Ovary (tissue), 9 donors: ENCODE measurements around the gene ASH1L. TPM values are rescaled to one million over a fixed set of nuclear protein-coding genes. Genes with fewer than 3 reads are reported as not detected.

Experiments used
- DNase-seq, 5 donors: peaks; one replicate each; pipeline ENCODE4 v3.0.0-alpha.2; 2019 to 2020
- H3K27ac ChIP-seq, 2 donors: fragments of 200-600 bp; one replicate each; pipeline versions ENCODE4 v1.5.1 to v1.8.0; 2019 to 2022
- H3K27me3 ChIP-seq: fragments of 200-600 bp; one replicate; pipeline ENCODE4 v1.8.0; 2022
- H3K36me3 ChIP-seq: fragments of 200-600 bp; sonication (generic); one replicate; pipeline ENCODE4 v1.5.1; 2019
- H3K4me1 ChIP-seq: one replicate; pipeline ENCODE4 v1.8.1; 2013; ENCODE audit warnings: mild to moderate bottlenecking, moderate library complexity; ENCODE audit not compliant: insufficient read depth
- H3K4me3 ChIP-seq: fragments of 200-600 bp; sonication (generic); one replicate; pipeline ENCODE4 v1.5.1; 2017
- H3K9me3 ChIP-seq, 2 donors: fragments of 200-600 bp in 1 of 2; sonication (generic) in 1 of 2; one replicate each; pipeline versions ENCODE4 v1.5.1 to v1.8.1; 2013 to 2019; ENCODE audit warnings: mild to moderate bottlenecking in 1 of 2, moderate library complexity in 1 of 2
- CTCF ChIP-seq, 3 donors: fragments of 450-650 bp in 2 of 3; fragments of 200-600 bp in 1 of 3; IDR thresholded peaks; one replicate each; pipeline versions ENCODE4 v1.5.1 to v1.8.0; 2016 to 2022; ENCODE audit warnings: antibody characterized with exemption in 3 of 3, mild to moderate bottlenecking in 1 of 3
- EP300 ChIP-seq: sonication (generic); formaldehyde crosslinking; IDR thresholded peaks from one replicate; pipeline ENCODE4 v1.6.1; 2017; ENCODE audit warnings: antibody characterized with exemption
- POLR2A ChIP-seq: fragments of 450-650 bp; IDR thresholded peaks from one replicate; pipeline ENCODE4 v1.6.1; 2017; ENCODE audit warnings: antibody characterized with exemption, mild to moderate bottlenecking, moderate library complexity
- WGBS, 3 donors: extraction: QIAGEN DNeasy Blood & Tissue Kit in 1 of 3; methylation state at CpG; one replicate each; pipeline versions ENCODE4 v1.1.5 to v1.1.7; 2013 to 2017; 5-methylcytosine and 5-hydroxymethylcytosine counted together
- intact Hi-C, 4 donors: fragments of 100-400 bp; cut with DNase I; formaldehyde crosslinking; loops; one replicate each; pipeline versions ENCODE4 v1.11.0 to v1.15.1; 2022 to 2023
- polyA plus RNA-seq, 2 donors: library from polyadenylated mRNA; stranded (reverse); fragments of 200-250 nt in 1 of 2; fragments of 350-450 nt in 1 of 2; fragmentation: Illumina TruSeq in 1 of 2; extraction: RNeasy Lipid Tissue Mini Kit (QIAGEN cat#74804) in 1 of 2; gene quantifications; one replicate each; pipeline ENCODE4 v1.2.3, GENCODE V29; 2013 to 2014
- total RNA-seq, 7 donors: library from RNA; depleted of rRNA in 2 of 7; stranded (reverse); fragments of >200 nt in 2 of 7; fragmentation: NEBNext Ultra II Directional in 3 of 7; extraction: Animal tissue kit (Norgen Biotek cat#: 25700) in 3 of 7; gene quantifications; one replicate each; pipeline versions ENCODE4 v1.1.0 to v1.2.4, GENCODE V29; 2016 to 2023
- donor health status: DM: no; HTN: no; CAD: no; lungs with moderate emphysema.
- donor health status: DM: no; HTN: no; CAD: no.
- donor health status: Bipolar disorder and iron deficiency.
- donor health status: DM: yes; HTN: yes; CAD: no.
- donor health status: DM: no; HTN: no; CAD: no.
- donor health status: DM: yes; HTN: yes; CAD: no.

ASH1L gene
- total and polyA plus RNA-seq, 9 donors = 16.2 to 98.4 (median 63.8) TPM

GRCh38 chr1:155474146-155474545 lies 88.5 kb downstream of the ASH1L start:
- no peak for DNase-seq
- 67 to 72% (median 68%) methylated on average over 5 of the region's 5 CpGs for WGBS, 3 donors
- Histone ChIP-seq H3K4me1 (peaks cover 2% of the 10 kb centered on the region), H3K9me3 (peaks cover 0 to 6% of the 10 kb centered on the region in 2 donors), H3K27ac (no peak overlapping the region), H3K27me3 (no peaks in the 10 kb centered on the region), H3K4me3 (no peak overlapping the region), H3K36me3 (no peaks in the 10 kb centered on the region)
- intact Hi-C loops = no loop called here
- no peak for TF ChIP-seq POLR2A
- TF ChIP-seq CTCF (IDR thresholded peaks at IDR 0.05) = no peak
- TF ChIP-seq EP300 = no peak

GRCh38 chr1:155473151-155473821 lies 89.3 kb downstream of the ASH1L start:
- no peak for DNase-seq
- no peaks in the 10 kb centered on the region for H3K27me3 ChIP-seq
- intact Hi-C loops = no loop called here
- H3K4me3 ChIP-seq = no peak overlapping the region
- no peak overlapping the region for H3K27ac ChIP-seq
- TF ChIP-seq EP300 (no peak), CTCF (IDR thresholded peaks at IDR 0.05) (no peak), POLR2A (no peak)
- 69 to 77% (median 71%) methylated on average over 5 of the region's 5 CpGs for WGBS, 3 donors
- no peaks in the 10 kb centered on the region for H3K36me3 ChIP-seq
- peaks cover 0 to 6% of the 10 kb centered on the region in 2 donors for H3K9me3 ChIP-seq
- peaks cover 2% of the 10 kb centered on the region for H3K4me1 ChIP-seq

GRCh38 chr1:155472491-155473083 lies 90.0 kb downstream of the ASH1L start:
- intact Hi-C loops = no loop called here
- Histone ChIP-seq H3K27ac (no peak overlapping the region), H3K4me3 (no peak overlapping the region), H3K4me1 (peaks cover 2% of the 10 kb centered on the region), H3K9me3 (peaks cover 0 to 6% of the 10 kb centered on the region in 2 donors), H3K27me3 (no peaks in the 10 kb centered on the region), H3K36me3 (no peaks in the 10 kb centered on the region)
- WGBS, 3 donors = 46 to 78% (median 69%) methylated on average over 2 of the region's 2 CpGs
- no peak for DNase-seq
- TF ChIP-seq CTCF (IDR thresholded peaks at IDR 0.05) = no peak
- no peak for TF ChIP-seq EP300
- no peak for TF ChIP-seq POLR2A

GRCh38 chr1:155471891-155472290 lies 90.7 kb downstream of the ASH1L start:
- no peak overlapping the region for H3K27ac ChIP-seq
- no peak for TF ChIP-seq EP300
- no peak for TF ChIP-seq POLR2A
- no peak for TF ChIP-seq CTCF (IDR thresholded peaks at IDR 0.05)
- no peak overlapping the region for H3K4me3 ChIP-seq
- intact Hi-C loops = no loop called here
- H3K4me1 ChIP-seq = peaks cover 2% of the 10 kb centered on the region
- 97 to 99% (median 97%) methylated on average over 5 of the region's 5 CpGs for WGBS, 3 donors
- no peak for DNase-seq
- H3K36me3 ChIP-seq = no peaks in the 10 kb centered on the region
- H3K9me3 ChIP-seq = peaks cover 0 to 6% of the 10 kb centered on the region in 2 donors
- H3K27me3 ChIP-seq = no peaks in the 10 kb centered on the region
